GM19328 (cell line): ENCODE measurements around the gene FGF5.
"Not testable (repeated sequence)": the region's sequence is repeated elsewhere in the genome, so short reads cannot be mapped to it uniquely, and the experiment has no call there.

ENCODE experiments used
- ATAC-seq: cut with Tn5 transposase; IDR thresholded peaks from one replicate; pipeline ENCODE4 v1.9.1; 2021; ENCODE audit warnings: mild to moderate bottlenecking, moderate library complexity; ENCODE audit not compliant: unreplicated experiment

Gene FGF5

GRCh38 chr4:80266253-80266901 is at the start of gene FGF5:
TSS of gene FGF5 (plus strand) at chr4:80266664. CDS start at chr4:80266825, 161 bp downstream.
- ATAC-seq = no peak

GRCh38 chr4:80219301-80220025 is 47.0 kb upstream of the FGF5 start:
- ATAC-seq = no peak

- ATAC-seq = no peak
Measured at GRCh38 chr4:80220711-80221110, 45.8 kb upstream of the FGF5 start.

GRCh38 chr4:80221161-80221560 is 45.3 kb upstream of the FGF5 start:
- no peak for ATAC-seq

DNA sequence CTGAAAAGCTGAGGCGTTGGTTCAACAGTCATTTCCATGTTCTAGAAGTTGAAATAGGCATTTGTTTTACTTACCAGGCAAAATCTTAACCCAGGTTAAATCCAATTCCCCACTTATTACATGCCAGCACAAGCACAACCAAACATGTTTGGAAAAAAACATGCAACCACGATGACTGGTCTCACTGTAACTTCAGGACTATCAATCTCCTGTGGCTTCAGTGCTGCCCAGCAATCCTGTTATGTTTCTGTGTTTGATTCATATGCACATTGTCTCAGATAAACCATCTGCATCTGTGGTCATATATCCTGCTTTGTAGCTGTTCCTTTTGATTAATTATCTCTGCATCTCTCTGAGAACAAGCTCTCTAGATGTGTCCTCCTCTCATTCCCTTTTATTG is 40.9 kb upstream of the FGF5 start:
- no peak for ATAC-seq

DNA sequence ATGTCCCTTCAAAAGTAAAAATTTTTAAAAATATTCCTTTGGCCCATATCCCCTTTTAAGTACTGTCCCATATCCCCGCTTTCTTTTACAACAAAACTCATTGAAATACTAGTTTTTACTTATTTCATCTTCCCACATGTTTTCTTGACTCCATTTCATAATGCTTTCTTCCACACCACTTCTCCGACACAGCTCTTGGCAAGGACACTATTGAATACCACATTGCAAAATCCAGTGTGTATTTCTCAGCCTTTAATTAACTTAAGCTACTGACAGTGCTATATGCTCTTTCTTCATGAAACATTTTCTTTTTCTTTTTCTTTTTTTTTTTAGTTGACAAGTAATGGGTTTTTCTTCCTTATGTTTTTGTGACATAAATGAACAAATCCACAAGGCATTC is 40.4 kb upstream of the FGF5 start:
- ATAC-seq = no peak

GRCh38 chr4:80228460-80228859 is 38.0 kb upstream of the FGF5 start:
- ATAC-seq = no peak

DNA sequence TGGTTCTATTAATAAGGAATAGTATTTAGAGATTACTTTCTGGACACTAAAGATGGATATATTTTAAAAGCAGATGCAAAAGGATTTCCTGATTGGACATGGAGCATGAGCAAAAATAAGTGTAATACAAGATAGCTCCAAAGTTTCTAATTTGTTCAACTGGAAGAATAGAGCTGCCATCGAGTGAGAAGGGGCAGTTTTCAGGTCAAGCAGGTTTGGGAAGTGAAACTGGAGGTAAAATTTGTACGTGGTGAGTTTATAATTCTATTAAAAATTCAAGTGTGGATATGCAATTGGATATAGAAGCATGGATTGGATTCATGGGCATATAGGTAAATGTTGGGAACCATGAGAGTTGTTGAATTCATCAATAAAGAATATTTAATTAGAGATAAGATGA is 37.3 kb upstream of the FGF5 start:
- ATAC-seq = no peak

DNA sequence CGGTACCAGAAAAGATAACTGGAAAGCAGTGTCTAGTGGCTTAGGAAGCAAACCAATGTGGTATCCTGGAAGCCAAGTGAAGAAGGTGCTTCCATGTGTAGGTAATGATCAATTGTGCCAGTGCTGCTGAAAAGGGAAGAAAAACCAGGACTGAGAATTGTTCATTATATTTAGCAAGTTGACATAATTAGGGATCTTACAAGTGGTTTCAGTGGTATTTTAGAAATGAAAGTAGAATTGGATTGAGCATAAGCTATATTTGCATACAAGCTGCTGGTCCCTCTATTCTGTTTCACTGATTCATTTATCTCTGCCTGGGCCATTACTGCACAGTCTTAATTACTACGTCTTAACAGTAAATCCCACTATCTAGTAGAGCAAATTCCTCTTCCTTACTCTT is 36.9 kb upstream of the FGF5 start:
- ATAC-seq = no peak

DNA sequence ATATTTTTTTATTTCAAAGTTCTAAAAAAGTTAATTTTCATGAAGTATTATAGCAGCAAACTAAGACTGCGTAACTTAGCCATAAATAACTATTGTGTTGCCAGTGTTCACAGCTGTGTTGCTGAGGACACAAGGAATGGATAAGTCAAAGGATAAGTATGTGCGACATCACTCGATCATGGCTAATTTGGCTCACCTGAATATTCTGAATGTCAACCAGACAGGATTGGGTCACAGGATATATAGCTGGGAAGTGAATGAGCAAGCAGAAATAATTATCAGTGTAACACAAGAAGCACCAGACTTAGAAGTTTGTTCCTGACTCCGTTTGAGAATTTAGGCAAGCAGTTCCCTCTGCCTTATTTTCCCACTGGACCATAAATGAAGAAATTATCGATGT is 35.3 kb upstream of the FGF5 start:
- no peak for ATAC-seq

- ATAC-seq = no peak
Measured at GRCh38 chr4:80232707-80233370, 33.6 kb upstream of the FGF5 start.

GRCh38 chr4:80233390-80233789 is 33.1 kb upstream of the FGF5 start:
- no peak for ATAC-seq

- no peak for ATAC-seq
Measured at GRCh38 chr4:80235451-80235850, 31.0 kb upstream of the FGF5 start.

DNA sequence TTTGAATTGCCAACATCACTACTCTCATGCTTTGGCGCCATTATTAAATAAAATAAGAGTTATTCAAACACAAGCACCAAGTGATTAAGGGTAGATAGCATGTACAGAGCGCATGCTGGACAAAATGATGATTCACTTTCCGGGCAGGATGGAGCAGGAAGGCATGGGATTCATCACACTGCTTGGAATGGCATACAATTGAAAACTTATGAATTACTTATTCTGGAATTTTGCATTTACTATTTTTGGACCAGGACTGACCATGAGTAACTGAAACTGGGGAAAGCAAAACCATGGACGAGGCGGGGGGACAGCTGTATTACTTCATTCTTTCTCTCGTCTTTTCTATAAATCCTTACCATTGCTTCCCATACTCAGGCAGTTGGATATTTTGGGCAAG is 28.5 kb upstream of the FGF5 start:
- no peak for ATAC-seq

GRCh38 chr4:80239480-80240150 is 26.8 kb upstream of the FGF5 start:
- no peak for ATAC-seq

DNA sequence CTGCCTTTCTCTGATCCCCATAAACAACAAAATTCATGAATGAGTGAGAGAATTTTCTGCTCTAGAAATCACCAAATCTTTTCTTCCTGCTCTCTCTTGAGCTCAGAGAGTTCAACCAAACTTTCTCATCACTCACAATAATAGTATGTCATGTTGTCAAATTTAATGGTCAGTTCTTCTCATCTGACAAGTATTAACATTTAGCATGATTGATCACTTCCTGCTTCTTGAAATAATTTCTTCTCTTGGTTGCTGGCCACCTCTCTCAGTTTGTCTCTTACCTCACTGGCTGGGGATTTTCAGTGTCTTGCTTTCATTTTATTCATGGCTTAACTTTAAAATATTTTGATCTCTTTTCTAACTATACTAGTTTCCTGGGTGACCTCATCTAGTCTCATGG is 25.5 kb upstream of the FGF5 start:
- ATAC-seq = no peak

GRCh38 chr4:80243274-80244018 is 23.0 kb upstream of the FGF5 start:
- ATAC-seq = no peak

GRCh38 chr4:80247484-80247883 is 19.0 kb upstream of the FGF5 start:
- not testable (repeated sequence) for ATAC-seq

DNA sequence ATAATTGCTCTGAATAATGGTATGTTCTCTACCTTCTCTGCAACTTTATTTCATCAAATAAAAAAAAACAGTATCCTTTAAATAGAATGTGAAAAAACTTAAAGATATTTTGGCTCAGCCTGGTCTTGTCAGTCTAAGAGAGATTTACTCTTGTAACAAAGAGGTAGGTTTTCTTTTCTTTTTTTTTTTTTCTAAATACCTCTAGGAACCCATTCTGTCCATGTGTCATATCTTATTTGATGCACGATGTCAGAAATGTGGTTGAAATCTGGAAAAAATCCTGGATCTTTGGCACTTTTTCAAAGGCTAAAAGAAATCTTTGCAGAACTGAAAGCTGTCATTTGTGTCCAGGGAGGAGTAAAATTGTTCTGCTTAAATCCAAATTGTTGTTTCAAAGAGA is 17.3 kb upstream of the FGF5 start:
- no peak for ATAC-seq

- ATAC-seq = no peak
Measured at GRCh38 chr4:80252427-80252826, 14.0 kb upstream of the FGF5 start.

DNA sequence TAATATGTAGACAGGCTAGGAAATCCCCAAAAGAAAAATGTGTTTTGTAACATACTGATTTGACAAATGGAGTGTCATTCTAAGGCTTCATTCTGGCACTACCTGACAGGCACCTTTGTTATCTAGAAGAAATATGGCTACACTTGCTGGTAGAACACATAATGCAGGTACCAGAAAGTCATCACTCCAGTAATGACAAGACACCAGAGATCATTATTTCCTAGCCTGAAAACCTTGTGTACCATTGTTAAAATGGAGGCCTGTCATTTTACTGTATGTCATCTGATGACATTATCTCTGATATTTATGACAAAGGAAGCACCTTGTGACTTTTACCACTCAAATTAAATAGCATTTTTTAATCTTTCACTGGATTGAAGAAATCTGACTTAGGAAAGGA is 13.5 kb upstream of the FGF5 start:
- no peak for ATAC-seq
